ENCODE measurements around the gene KCTD10.
"Not testable (repeated sequence)": the region's sequence is repeated elsewhere in the genome, so short reads cannot be mapped to it uniquely, and the experiment has no call there.

Gene KCTD10

GRCh38 chr12:109475121-109475520, 2.0 kb downstream of the KCTD10 start:
- in situ Hi-C loops (cut with MboI; ENCODE audit: low sequenced_read_pairs), result no loop called here
- H3K36me3 ChIP-seq (replicated peaks), result peaks cover 7% of the 10 kb centered on the region
- H3K9me3 ChIP-seq, result no peaks in the 10 kb centered on the region
- H3K4me3 ChIP-seq, result no peak overlapping the region
- DNase-seq (ENCODE audit: low spot score in 2 of 2), result no peak
- H3K4me1 ChIP-seq, result peaks cover 5% of the 10 kb centered on the region; the same call in 1 of the 2 replicates
- H3K27me3 ChIP-seq (ENCODE audit: low read depth), result no peaks in the 10 kb centered on the region

DNA sequence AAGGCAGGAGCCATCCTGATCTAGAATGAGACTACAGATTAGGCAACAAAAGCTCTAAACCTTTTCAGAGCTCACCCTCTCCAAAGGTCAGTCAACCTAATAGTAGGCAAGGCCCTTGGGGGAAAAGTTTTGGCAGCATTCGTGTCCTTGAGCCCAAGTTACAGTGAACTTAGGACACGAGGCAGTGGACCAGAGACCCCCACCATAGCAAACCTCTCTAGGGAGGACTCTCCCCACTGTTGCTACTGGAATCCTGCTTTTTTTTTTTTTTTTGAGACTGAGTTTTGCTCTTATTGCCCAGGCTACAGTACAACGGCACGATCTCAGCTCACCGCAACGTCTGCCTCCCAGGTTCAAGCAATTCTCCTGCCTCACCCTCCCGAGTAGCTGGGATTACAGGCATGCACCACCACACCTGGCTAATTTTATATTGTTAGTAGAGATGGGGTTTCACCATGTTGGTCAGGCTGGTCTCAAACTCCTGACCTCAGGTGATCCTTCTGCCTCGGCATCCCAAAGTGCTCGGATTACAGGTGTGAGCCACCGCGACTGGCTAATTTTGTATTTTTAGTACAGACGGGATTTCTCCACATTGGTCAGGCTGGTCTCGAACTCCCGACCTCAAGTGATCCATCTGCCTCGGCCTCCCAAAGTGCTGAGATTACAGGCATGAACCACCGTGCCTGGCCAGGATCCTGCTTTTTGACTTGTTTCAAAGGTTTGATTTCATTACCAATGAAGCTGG, 3.4 kb downstream of the KCTD10 start:
- H3K36me3 ChIP-seq (replicated peaks), result peaks cover 14% of the 10 kb centered on the region
- DNase-seq (ENCODE audit: low spot score in 2 of 2); H3K4me1 ChIP-seq; H3K4me3 ChIP-seq; H3K9me3 ChIP-seq; H3K27me3 ChIP-seq (ENCODE audit: low read depth); in situ Hi-C loops (cut with MboI; ENCODE audit: low sequenced_read_pairs): not testable (repeated sequence)

- Histone ChIP-seq H3K9me3 (no peaks in the 10 kb centered on the region), H3K36me3 (replicated peaks) (peaks cover 15% of the 10 kb centered on the region), H3K4me1 (0 out of 2 replicates have a peak, but pooled peaks cover 5% of the 10 kb centered on the region), H3K4me3 (no peak overlapping the region), H3K27me3 (ENCODE audit: low read depth) (no peaks in the 10 kb centered on the region)
- in situ Hi-C loops (cut with MboI; ENCODE audit: low sequenced_read_pairs), result no loop called here
- DNase-seq (ENCODE audit: low spot score in 2 of 2), result no peak
Measured at GRCh38 chr12:109473006-109473405, 4.1 kb downstream of the KCTD10 start.

DNA sequence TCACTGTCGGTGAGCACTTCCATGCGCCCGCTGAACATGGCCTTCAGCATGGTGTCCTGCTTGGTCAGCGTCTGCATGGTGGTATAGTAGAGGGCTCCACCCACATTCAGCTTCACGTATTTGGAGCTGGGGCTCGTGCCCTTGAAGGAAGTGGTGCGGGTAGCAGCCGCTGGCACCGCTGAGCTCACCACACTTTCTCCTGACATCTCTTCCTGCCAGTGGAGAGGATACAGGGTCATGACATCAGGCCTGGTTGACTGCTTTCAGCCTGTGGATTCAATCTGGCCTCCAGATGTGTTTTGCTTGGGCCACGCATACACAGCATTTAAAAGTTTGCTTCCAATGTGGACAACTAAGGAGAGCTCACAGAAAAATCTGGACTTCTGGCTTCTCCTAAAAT, 7.6 kb downstream of the KCTD10 start:
- H3K27me3 ChIP-seq (ENCODE audit: low read depth), result no peaks in the 10 kb centered on the region
- DNase-seq (ENCODE audit: low spot score in 2 of 2), result no peak
- H3K9me3 ChIP-seq, result no peaks in the 10 kb centered on the region
- H3K4me1 ChIP-seq, result no peaks in the 10 kb centered on the region
- H3K4me3 ChIP-seq, result no peak overlapping the region
- in situ Hi-C loops (cut with MboI; ENCODE audit: low sequenced_read_pairs), result no loop called here
- H3K36me3 ChIP-seq (replicated peaks), result peaks cover 15% of the 10 kb centered on the region

- in situ Hi-C loops (cut with MboI; ENCODE audit: low sequenced_read_pairs), result no loop called here
- DNase-seq (ENCODE audit: low spot score in 2 of 2), result no peak
- H3K4me1 ChIP-seq, result no peaks in the 10 kb centered on the region; the same call in 1 of the 2 replicates
- H3K9me3 ChIP-seq, result no peaks in the 10 kb centered on the region
- H3K4me3 ChIP-seq, result no peak overlapping the region
- peaks cover 19% of the 10 kb centered on the region for H3K36me3 ChIP-seq (replicated peaks)
- H3K27me3 ChIP-seq (ENCODE audit: low read depth), result no peaks in the 10 kb centered on the region
Measured at GRCh38 chr12:109467978-109468676, 9.0 kb downstream of the KCTD10 start.

GRCh38 chr12:109466821-109467220, 10.3 kb downstream of the KCTD10 start:
- H3K36me3 ChIP-seq (replicated peaks), result peaks cover 13% of the 10 kb centered on the region
- H3K4me1 ChIP-seq, result peaks cover 8% of the 10 kb centered on the region
- in situ Hi-C loops (cut with MboI; ENCODE audit: low sequenced_read_pairs), result no loop called here
- H3K9me3 ChIP-seq, result no peaks in the 10 kb centered on the region
- no peaks in the 10 kb centered on the region for H3K27me3 ChIP-seq (ENCODE audit: low read depth)
- H3K4me3 ChIP-seq, result no peak overlapping the region
- DNase-seq (ENCODE audit: low spot score in 2 of 2), result no peak

- H3K4me1 ChIP-seq, result peaks cover 8% of the 10 kb centered on the region
- in situ Hi-C loops (cut with MboI; ENCODE audit: low sequenced_read_pairs), result no loop called here
- no peak for DNase-seq (ENCODE audit: low spot score in 2 of 2)
- no peaks in the 10 kb centered on the region for H3K27me3 ChIP-seq (ENCODE audit: low read depth)
- H3K36me3 ChIP-seq (replicated peaks), result peaks cover 13% of the 10 kb centered on the region
- H3K9me3 ChIP-seq, result no peaks in the 10 kb centered on the region
- H3K4me3 ChIP-seq, result no peak overlapping the region
Measured at GRCh38 chr12:109466305-109466704, 10.8 kb downstream of the KCTD10 start.

GRCh38 chr12:109464642-109465351, 12.3 kb downstream of the KCTD10 start:
- no peaks in the 10 kb centered on the region for H3K9me3 ChIP-seq
- no peak overlapping the region for H3K4me3 ChIP-seq
- H3K4me1 ChIP-seq, result peaks cover 8% of the 10 kb centered on the region
- DNase-seq (ENCODE audit: low spot score in 2 of 2), result no peak
- no peaks in the 10 kb centered on the region for H3K27me3 ChIP-seq (ENCODE audit: low read depth)
- peaks cover 17% of the 10 kb centered on the region for H3K36me3 ChIP-seq (replicated peaks)
- in situ Hi-C loops (cut with MboI; ENCODE audit: low sequenced_read_pairs), result no loop called here

- Histone ChIP-seq H3K4me1 (peaks cover 13% of the 10 kb centered on the region), H3K9me3 (no peaks in the 10 kb centered on the region), H3K4me3 (no peak overlapping the region), H3K36me3 (replicated peaks) (peaks cover 11% of the 10 kb centered on the region), H3K27me3 (ENCODE audit: low read depth) (no peaks in the 10 kb centered on the region)
- no peak for DNase-seq (ENCODE audit: low spot score in 2 of 2)
- in situ Hi-C loops (cut with MboI; ENCODE audit: low sequenced_read_pairs), result no loop called here
Measured at GRCh38 chr12:109463756-109464155, 13.3 kb downstream of the KCTD10 start.

DNA sequence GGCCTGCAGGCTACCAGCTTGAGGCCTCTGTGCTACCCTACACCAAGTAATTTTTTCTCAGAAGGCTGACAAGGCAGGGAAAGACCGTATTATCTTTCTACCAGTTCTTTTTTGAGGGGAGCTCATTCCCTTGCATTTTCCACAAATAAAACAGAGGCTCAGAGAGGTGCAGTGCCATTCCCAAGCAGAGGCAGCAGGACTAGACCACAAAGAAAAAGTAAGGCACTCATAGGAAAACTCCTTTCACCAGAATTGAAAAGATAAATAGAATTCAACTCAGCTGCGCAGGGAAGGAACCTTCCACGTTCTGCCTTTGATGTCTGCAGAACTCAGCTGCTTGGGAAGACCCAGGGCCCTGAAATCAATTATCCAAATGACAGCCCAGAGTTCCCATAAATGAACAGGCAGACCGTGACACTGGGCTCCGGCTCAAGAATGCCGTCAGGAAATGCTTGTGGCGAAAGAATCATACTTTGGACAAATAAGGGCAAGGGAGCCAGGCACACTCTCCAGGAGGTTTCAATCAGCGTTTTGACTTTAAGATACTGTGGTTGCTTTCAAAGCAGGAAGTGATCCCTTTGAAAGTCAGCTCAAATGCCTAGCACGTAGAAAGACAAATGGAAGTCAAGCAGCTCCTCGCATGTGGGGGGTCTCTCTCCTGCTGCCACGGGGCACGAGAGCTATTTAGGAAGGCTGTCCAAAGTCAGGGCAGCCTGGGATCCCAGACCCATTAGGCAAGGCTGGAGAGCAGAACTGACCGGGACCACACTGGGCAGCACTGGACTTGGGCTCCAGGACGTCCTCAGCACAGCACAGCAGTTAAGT, 14.0 kb downstream of the KCTD10 start:
- Histone ChIP-seq H3K4me1 (peaks cover 17% of the 10 kb centered on the region), H3K27me3 (ENCODE audit: low read depth) (no peaks in the 10 kb centered on the region), H3K4me3 (no peak overlapping the region), H3K9me3 (no peaks in the 10 kb centered on the region), H3K36me3 (replicated peaks) (peaks cover 12% of the 10 kb centered on the region)
- in situ Hi-C loops (cut with MboI; ENCODE audit: low sequenced_read_pairs), result no loop called here
- no peak for DNase-seq (ENCODE audit: low spot score in 2 of 2)

DNA sequence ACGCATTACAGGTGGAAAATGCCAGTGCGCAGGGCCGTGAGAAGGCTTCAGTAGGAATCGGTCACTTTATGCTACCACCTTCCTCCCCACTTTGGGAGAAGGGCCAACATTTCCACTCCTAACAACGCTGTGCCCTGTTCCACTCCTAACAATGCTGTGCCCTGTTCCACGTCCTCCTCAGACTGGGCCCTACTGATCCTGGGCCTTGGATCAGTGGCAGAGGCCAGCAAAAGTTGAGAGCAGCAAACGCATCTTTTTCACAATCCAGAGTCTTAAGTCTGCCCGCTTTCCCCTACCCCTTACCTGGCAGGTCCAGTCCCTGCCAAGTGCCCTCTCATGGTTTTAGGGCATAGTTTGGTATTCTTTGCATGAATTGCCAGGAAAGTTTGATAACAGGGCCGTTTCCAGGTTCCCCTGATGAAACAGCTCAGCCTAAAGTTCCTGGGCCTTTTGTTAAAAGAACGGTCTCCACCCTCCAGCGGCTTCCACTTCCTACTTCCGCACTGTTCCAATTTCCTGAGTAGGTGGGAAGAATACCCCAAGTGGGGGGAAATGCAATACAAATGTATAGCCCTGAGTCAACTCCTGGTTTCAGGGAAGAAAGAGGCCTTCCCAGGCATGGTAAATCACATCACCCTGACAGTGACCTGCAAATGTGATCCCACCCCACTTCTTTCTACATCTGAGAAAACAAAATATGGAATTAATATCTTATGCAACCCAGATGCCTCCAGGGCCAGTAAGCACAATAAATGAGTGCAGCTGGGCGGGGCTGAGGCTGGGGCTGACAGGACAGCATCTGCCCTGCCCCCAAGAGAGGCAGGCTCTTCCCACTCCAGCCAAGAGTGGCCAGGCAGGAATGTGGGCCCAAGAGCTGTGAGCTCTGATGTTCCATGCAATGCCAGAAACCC, 15.0 kb downstream of the KCTD10 start:
- peak in 1 of 2 experiments; percentile 43 for DNase-seq (ENCODE audit: low spot score in 2 of 2)
- in situ Hi-C loops (cut with MboI; ENCODE audit: low sequenced_read_pairs), result no loop called here
- peaks cover 17% of the 10 kb centered on the region for H3K4me1 ChIP-seq

GRCh38 chr12:109461049-109461845, 15.9 kb downstream of the KCTD10 start:
- Histone ChIP-seq H3K4me3 (no peak overlapping the region), H3K27me3 (ENCODE audit: low read depth) (no peaks in the 10 kb centered on the region), H3K4me1 (peaks cover 17% of the 10 kb centered on the region), H3K36me3 (replicated peaks) (peaks cover 27% of the 10 kb centered on the region), H3K9me3 (no peaks in the 10 kb centered on the region)
- in situ Hi-C loops (cut with MboI; ENCODE audit: low sequenced_read_pairs), result no loop called here
- DNase-seq (ENCODE audit: low spot score in 2 of 2), result no peak

More for the DNA sequence above, 15.0 kb downstream of the KCTD10 start:
- Histone ChIP-seq H3K4me3 (no peak overlapping the region), H3K27me3 (ENCODE audit: low read depth) (no peaks in the 10 kb centered on the region), H3K9me3 (no peaks in the 10 kb centered on the region), H3K36me3 (replicated peaks) (peaks cover 19% of the 10 kb centered on the region)

All from HAP-1 (cell line).